ENCODE data around the gene APEH.

The APEH gene

DNA sequence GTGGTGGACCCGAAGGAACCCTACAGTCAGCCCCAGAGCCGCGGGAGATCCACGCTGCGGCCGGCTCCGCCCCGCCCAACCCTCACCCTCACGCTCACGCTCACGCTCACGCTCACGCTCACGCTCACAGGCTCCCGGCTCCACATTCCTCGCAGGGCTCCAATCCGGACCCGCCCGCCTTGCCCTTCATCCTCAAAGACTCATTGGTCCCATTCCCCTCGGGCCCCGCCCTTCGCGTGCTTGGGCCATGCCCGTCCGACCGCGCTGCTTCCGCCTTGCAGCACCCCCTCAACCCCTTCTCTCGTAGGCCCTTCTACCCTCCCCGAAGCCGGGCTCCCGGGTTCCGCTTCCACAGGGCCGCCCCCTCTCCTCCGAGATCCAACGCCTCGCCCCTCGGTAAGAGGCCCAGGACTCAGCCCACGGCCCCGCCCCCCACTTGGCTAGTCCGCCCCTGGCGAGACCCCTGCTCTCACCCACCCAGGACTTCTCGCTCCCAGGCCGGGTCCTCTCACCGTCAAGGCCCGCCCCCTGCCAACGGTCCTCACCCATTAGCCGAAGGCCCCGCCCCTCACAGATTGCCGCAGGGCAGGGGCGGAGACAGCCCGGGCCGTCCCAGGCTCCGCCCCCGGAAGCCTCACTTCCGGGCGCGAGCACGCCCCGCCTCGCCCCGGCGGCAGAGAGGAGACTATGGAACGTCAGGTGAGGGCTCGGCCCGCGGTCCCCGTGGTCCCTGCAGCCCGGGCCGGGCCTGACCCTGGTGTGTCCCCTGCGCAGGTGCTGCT lies at the start of gene APEH:
TSS of gene APEH (plus strand) at position 637 of the 782 bp plus-strand sequence. CDS start at position 688, 51 bp downstream.
- peak; percentile 96 to 98 for DNase-seq

GRCh38 chr3:49625071-49625470 lies 49.1 kb upstream of the APEH start:
- DNase-seq, result no peak

DNA sequence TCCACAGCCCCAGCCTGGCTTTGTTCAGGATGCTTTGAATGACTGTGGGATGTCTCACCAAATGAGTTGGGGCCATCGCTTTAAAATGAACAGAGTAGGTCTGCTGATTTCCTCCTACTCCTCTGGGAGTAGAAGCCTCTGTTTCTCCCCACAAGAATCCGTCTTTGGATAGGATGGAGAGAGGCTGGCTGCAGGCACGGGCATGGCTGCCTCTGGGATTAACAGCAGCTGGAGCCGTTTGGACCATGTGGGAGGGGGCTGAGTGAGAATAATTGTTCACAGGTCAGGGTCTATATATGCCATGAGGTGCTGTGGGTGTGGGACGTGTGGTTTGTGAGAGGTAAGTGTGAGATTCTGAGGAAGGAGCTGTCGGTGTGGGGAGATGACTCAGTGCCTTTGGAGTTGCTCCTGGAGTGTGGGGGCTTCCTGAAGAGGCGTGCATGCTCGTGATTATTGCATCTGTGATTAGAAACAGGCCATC lies 48.0 kb upstream of the APEH start:
- DNase-seq, result no peak

DNA sequence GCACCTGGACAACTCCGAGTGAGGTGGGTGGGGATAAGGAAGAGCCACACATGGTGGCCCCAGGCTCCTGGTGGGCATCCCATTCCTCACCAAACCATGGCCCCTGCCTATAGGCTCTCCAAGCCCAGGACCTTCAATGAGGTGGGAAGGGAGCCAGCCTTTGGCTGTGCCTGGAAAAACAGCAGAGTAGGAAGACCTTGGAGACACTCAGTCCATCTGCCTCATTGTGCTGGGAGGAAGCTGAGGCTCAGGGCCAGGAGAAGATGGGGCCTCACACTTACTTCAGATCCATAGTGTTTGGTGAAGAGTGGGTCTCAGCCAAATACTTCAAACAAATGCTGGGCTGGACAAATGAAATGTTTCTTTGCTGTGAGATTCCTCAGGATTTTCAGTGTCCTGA lies 47.4 kb upstream of the APEH start:
- no peak for DNase-seq

GRCh38 chr3:49627634-49628033 lies 46.5 kb upstream of the APEH start:
- no peak for DNase-seq

DNA sequence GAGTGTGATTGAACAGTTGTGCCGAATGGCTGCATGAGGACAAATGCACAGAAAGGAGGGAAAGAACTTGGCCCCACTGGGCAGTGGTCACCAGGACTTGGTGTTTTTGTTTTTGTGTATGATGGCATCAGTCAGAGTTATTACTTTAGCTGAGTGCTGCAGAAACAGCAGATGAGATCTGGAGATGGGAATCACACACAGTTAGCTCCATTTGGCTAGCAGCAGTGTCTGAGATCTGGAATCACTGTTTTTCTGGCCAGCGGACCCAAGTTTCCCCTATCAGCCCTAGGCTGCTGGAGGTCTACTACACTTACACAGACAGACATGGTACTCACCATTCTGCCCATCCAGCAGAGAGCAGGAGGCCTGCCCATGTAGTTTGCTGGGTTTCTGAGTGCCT lies 45.9 kb upstream of the APEH start:
- DNase-seq, result no peak

DNA sequence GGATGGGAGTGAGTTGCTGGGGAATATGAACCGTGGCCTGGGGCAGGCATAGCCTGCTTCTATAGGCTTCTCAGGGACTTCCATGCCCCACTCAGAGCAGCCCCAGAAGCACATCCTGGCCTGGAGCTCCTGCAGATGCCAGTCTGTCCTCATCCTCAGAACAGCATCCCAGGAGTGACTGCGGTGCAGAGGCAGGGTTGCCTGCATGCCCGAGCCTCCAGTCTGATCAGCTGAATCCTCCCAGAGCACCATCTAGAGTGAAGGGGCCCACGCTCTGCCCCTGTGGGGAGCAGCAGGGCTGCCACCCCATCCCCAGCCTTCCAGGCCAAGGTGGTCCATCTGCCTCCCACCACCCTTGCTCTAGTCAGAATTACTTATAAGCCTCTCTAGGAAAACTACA lies 44.7 kb upstream of the APEH start:
- no peak for DNase-seq

DNA sequence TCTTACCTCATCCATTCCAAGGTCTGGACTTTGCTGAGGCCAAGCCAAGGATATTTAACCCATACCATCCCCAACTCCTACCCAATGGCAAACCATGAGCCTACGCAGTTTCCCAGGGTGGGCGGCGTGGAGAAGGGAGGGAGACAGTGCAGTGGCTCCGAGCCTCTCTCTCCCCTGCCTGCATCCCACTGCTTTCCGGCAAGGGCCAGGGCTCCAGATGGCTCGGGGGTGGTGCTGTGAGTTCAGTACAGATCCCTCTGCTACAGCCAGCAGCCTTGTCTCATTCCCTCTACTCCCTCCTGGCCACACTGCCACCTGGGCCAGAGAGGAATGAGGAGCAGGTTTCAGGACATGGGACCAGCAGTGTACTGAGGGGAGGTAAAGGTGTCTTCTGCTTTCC lies 44.3 kb upstream of the APEH start:
- DNase-seq, result no peak

- no peak for DNase-seq
These were observed 43.4 kb upstream of the APEH start for GRCh38 chr3:49630784-49631183.

GRCh38 chr3:49634736-49635135 lies 39.4 kb upstream of the APEH start:
- DNase-seq, result no peak

GRCh38 chr3:49636883-49637609 lies 37.1 kb upstream of the APEH start:
- DNase-seq, result no peak

- DNase-seq, result no peak
These were observed 35.7 kb upstream of the APEH start for GRCh38 chr3:49638445-49638844.

DNA sequence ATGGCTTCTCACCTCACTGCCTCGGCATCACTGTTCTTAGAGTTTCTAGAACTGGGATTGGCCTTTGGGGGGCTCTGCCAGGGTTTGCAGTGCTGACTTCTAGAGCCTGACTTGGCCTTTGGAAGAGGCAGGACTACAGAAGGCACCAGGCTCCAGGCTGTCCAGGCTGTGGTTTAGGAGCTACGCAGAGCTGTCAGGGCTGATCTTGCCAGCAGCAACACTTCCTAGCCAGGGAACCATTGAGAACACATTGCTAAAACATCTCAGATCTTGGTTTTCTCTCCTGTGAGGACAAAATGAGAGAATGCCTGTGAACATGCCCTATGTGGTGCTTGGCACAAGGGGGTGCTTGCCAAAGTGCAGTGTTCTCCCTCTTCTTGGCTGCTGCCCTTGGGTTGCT lies 34.6 kb upstream of the APEH start:
- no peak for DNase-seq

DNA sequence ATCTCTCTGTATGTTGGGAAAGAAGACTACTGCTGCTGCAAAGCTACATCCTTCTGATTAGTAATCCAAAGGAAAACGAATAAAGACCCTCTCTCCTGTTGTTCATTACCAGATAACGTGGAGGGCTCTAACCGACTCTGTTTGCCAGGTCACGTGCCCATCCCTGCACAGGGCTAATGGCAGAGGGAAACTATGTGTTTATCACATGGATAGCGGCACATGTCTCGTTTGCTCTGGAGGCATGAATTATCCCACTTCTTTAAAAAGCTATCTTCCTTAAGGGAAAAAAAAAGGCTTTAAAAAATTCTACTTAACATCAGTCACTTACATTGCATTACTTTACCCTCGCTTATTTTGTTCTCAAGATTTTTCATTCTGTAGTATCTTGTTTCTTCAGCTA lies 32.9 kb upstream of the APEH start:
- no peak for DNase-seq

GRCh38 chr3:49641921-49642707 lies 32.0 kb upstream of the APEH start:
- DNase-seq, result no peak

DNA sequence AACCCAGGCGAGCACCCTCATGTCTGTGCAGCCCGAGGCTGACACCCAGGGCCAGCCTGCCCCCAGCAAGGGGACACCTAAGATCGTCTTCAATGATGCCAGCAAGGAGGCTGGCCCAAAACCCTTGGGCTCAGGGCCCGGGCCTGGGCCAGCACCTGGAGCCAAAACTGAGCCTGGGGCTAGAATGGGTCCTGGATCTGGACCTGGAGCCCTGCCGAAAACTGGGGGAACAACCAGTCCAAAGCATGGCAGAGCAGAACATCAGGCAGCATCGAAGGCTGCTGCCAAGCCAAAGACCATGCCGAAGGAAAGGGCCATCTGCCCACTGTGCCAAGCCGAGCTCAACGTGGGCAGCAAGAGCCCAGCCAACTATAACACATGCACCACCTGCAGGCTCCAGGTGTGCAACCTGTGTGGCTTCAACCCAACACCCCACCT lies 31.4 kb upstream of the APEH start:
- DNase-seq, result no peak

GRCh38 chr3:49644684-49645083 lies 29.5 kb upstream of the APEH start:
- no peak for DNase-seq

- DNase-seq, result no peak
These were observed 27.9 kb upstream of the APEH start for GRCh38 chr3:49646236-49646635.

DNA sequence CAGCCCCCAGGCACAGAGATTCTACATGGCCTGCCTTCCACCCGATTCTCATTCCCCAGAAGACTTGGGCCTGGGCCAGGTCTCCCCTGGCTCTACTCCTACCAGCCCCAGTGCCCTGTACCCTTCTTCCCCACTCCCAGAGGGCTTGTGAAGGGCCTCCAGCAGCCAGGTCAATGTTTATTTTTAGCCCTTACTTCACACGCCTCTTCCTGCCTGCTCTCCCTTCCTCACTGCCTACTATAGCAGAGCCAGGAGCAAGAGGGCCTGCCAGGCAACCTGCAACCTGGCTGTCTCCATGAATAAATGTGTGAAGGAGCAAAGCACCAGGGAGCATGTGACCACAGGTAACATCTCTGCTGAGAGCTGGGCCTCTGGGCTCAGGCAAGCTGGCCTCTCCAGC lies 26.4 kb upstream of the APEH start:
- no peak for DNase-seq

GRCh38 chr3:49648354-49649019 lies 25.7 kb upstream of the APEH start:
- no peak for DNase-seq

DNA sequence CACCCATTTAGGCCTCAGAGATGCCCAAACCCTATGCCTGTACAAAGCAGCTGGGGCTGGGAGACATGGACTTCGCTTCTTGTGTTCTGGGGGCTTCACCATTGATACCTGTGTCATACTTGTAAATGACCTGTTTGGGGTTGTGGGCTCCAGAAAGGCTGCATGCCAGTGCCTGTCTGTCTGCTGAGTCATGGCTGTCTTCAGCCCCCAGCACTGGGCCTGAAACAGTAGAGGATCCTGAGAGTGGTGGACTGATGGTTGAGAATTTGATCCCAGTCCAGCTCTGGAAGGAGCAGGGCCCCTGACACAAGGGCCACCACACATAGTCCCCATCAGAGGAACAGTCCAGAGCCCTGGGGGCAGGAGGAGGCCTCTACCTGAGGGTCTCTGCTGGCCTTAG lies 24.6 kb upstream of the APEH start:
- DNase-seq, result no peak

DNA sequence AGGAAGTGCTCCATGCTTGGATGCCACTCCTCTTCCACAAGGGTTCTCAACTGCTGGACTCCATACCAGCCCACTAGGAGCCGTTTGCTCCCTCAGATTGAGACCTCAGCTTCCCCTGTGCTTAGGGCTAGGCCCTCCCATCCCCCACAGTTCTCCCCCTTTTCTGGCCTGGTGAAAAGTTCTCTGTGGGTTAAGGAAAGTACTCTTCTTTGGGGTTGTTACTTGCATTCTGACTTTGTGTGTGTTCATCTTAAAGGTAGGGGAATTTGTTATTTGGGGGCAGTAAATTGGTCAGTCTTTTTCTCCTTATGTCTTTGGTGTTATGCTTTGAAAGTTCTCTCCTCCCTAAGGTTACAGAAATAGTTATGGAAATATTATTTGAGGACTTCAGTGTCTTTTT lies 24.0 kb upstream of the APEH start:
- no peak for DNase-seq

DNA sequence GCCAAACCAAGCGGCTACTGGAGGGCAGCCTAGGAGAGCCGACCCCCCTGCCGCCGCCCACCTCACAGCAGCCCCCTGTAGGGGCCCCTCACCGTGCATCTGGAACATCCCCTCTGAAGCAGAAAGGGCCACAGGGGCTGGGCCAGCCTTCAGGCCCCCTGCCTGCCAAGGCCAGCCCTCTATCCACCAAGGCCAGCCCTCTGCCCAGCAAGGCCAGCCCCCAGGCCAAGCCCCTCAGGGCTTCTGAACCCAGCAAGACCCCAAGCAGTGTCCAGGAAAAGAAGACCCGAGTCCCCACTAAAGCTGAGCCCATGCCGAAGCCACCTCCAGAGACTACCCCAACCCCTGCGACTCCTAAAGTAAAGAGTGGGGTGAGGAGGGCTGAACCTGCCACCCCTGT lies 23.5 kb upstream of the APEH start:
- DNase-seq, result no peak
